Neutrophil (primary cell): Measurements from ENCODE around the gene SLC39A6.

Source experiments
- H3K27ac ChIP-seq: fragments of 200-600 bp; sonication (generic); 2 replicates; pipeline ENCODE4 v1.5.1; 2016; ENCODE audit warnings: mild to moderate bottlenecking, moderate library complexity
- H3K27me3 ChIP-seq: fragments of 200-600 bp; sonication (generic); 2 replicates; pipeline ENCODE4 v1.6.0; 2016; ENCODE audit warnings: mild to moderate bottlenecking
- H3K36me3 ChIP-seq: fragments of 200-600 bp; sonication (generic); 2 replicates; pipeline ENCODE4 v1.5.1; 2017
- H3K4me1 ChIP-seq, 2 experiments: fragments of 200-600 bp in 1 of 2; sonication (generic) in 1 of 2; 1 replicate in 1 of 2; 2 replicates in 1 of 2; pipeline versions ENCODE4 v1.5.1 to v1.6.1; 2013 to 2016; ENCODE audit warnings: low read depth in 1 of 2, low read length in 1 of 2, mild to moderate bottlenecking in 1 of 2, moderate library complexity in 1 of 2; ENCODE audit not compliant: control insufficient read depth in 1 of 2, insufficient read depth in 1 of 2
- H3K4me3 ChIP-seq, 2 experiments: fragments of 200-600 bp in 1 of 2; sonication (generic) in 1 of 2; 1 replicate in 1 of 2; 2 replicates in 1 of 2; pipeline ENCODE4 v1.5.1; 2013 to 2016; ENCODE audit warnings: low read depth in 1 of 2, low read length in 1 of 2, mild to moderate bottlenecking in 1 of 2, moderate library complexity in 1 of 2
- H3K9me3 ChIP-seq: fragments of 200-600 bp; sonication (generic); 2 replicates; pipeline ENCODE4 v1.5.1; 2016
- CTCF ChIP-seq: fragments of 200-600 bp; sonication (generic); IDR thresholded peaks from 2 replicates; pipeline ENCODE4 v1.5.1; 2016; ENCODE audit warnings: antibody characterized with exemption

The SLC39A6 gene

GRCh38 chr18:36129300-36130038, at the start of gene SLC39A6, which contains the start of gene ELP2:
TSS of gene SLC39A6 (minus strand) at chr18:36129340. CDS start at chr18:36127007, 2,333 bp downstream.
TSS of gene ELP2 (plus strand) at chr18:36129899. CDS start at chr18:36129934, 35 bp downstream.
- TF ChIP-seq CTCF, result no peak
- Histone ChIP-seq H3K36me3 (no peaks in the 10 kb centered on the region), H3K27ac (peak within 1 kb of the TSS; percentile 98), H3K4me1 (peaks cover 20 to 24% of the 10 kb centered on the region in 2 experiments), H3K27me3 (no peaks in the 10 kb centered on the region), H3K9me3 (no peaks in the 10 kb centered on the region), H3K4me3 (peak within 1 kb of the TSS; percentile 70 to 88)

GRCh38 chr18:36177913-36178312, 48.8 kb upstream of the SLC39A6 start:
- Histone ChIP-seq H3K27ac (no peak overlapping the region), H3K4me1 (no peaks in the 10 kb centered on the region), H3K4me3 (no peak overlapping the region), H3K36me3 (peaks cover 43% of the 10 kb centered on the region), H3K27me3 (no peaks in the 10 kb centered on the region), H3K9me3 (no peaks in the 10 kb centered on the region)
- TF ChIP-seq CTCF, result no peak

GRCh38 chr18:36176711-36177110, 47.6 kb upstream of the SLC39A6 start:
- Histone ChIP-seq H3K9me3 (no peaks in the 10 kb centered on the region), H3K27ac (no peak overlapping the region), H3K27me3 (no peaks in the 10 kb centered on the region), H3K36me3 (peaks cover 44% of the 10 kb centered on the region), H3K4me1 (no peaks in the 10 kb centered on the region), H3K4me3 (no peak overlapping the region)
- TF ChIP-seq CTCF, result no peak

- H3K36me3 ChIP-seq, result peaks cover 49% of the 10 kb centered on the region
- H3K4me1 ChIP-seq, result no peaks in the 10 kb centered on the region
Measured at GRCh38 chr18:36176177-36176584, 47.0 kb upstream of the SLC39A6 start.

GRCh38 chr18:36175481-36175880, 46.3 kb upstream of the SLC39A6 start:
- H3K27ac ChIP-seq, result no peak overlapping the region
- H3K4me3 ChIP-seq, result no peak overlapping the region
- peaks cover 56% of the 10 kb centered on the region for H3K36me3 ChIP-seq
- no peaks in the 10 kb centered on the region for H3K4me1 ChIP-seq
- H3K27me3 ChIP-seq, result no peaks in the 10 kb centered on the region
- H3K9me3 ChIP-seq, result no peaks in the 10 kb centered on the region
- TF ChIP-seq CTCF, result no peak

More at GRCh38 chr18:36176177-36176584, 47.0 kb upstream of the SLC39A6 start:
- H3K9me3 ChIP-seq, result no peaks in the 10 kb centered on the region
- H3K4me3 ChIP-seq, result no peak overlapping the region
- no peak overlapping the region for H3K27ac ChIP-seq
- no peak for TF ChIP-seq CTCF
- H3K27me3 ChIP-seq, result no peaks in the 10 kb centered on the region
